Sigmoid colon (tissue), 7 donors: ENCODE data around the gene BCAS3. TPM values are rescaled to one million over a fixed set of nuclear protein-coding genes. Genes with fewer than 3 reads are reported as not detected.

Source experiments
- DNase-seq: peaks from one replicate; pipeline ENCODE4 v3.0.0-alpha.2; 2019
- H3K27ac ChIP-seq, 4 donors: fragments of 200-600 bp; sonication (generic); one replicate each; pipeline ENCODE4 v1.5.1; 2016 to 2019; ENCODE audit warnings: mild to moderate bottlenecking in 1 of 4
- H3K27me3 ChIP-seq, 3 donors: fragments of 200-600 bp; sonication (generic); one replicate each; pipeline ENCODE4 v1.5.1; 2019; ENCODE audit warnings: mild to moderate bottlenecking in 1 of 3
- H3K36me3 ChIP-seq, 4 donors: fragments of 200-600 bp; sonication (generic); one replicate each; pipeline ENCODE4 v1.5.1; 2016 to 2019
- H3K4me1 ChIP-seq, 4 donors: fragments of 200-600 bp; sonication (generic); one replicate each; pipeline ENCODE4 v1.5.1; 2017 to 2019
- H3K4me3 ChIP-seq, 4 donors: fragments of 200-600 bp; sonication (generic); one replicate each; pipeline ENCODE4 v1.5.1; 2017 to 2019; ENCODE audit warnings: mild to moderate bottlenecking in 2 of 4, moderate library complexity in 1 of 4
- H3K9me3 ChIP-seq, 4 donors: fragments of 200-600 bp in 3 of 4; sonication (generic) in 3 of 4; one replicate each; pipeline versions ENCODE4 v1.5.1 to v1.6.1; 2013 to 2019
- EP300 ChIP-seq, 4 donors: sonication (generic); formaldehyde crosslinking; IDR thresholded peaks; one replicate each; pipeline ENCODE4 v1.6.1; 2017; ENCODE audit warnings: antibody characterized with exemption in 4 of 4
- POLR2A ChIP-seq, 2 donors: fragments of 450-650 bp; IDR thresholded peaks; one replicate each; pipeline ENCODE4 v1.6.1; 2016; ENCODE audit warnings: antibody characterized with exemption in 2 of 2, mild to moderate bottlenecking in 2 of 2, moderate library complexity in 2 of 2
- POLR2AphosphoS5 ChIP-seq, 4 donors: sonication (generic); formaldehyde crosslinking; IDR thresholded peaks; one replicate each; pipeline ENCODE4 v1.6.1; 2017; ENCODE audit warnings: antibody characterized with exemption in 4 of 4
- WGBS, 2 donors: extraction: QIAGEN DNeasy Blood & Tissue Kit; methylation state at CpG; one replicate each; pipeline ENCODE4 v1.1.7; 2013; 5-methylcytosine and 5-hydroxymethylcytosine counted together
- intact Hi-C: fragments of 100-400 bp; cut with DNase I; formaldehyde crosslinking; loops from one replicate; pipeline ENCODE4 v1.15.1; 2023
- polyA plus RNA-seq, 3 donors: library from polyadenylated mRNA; stranded (reverse); fragments of 200-250 nt; gene quantifications; one replicate each; pipeline ENCODE4 v1.2.3, GENCODE V29; 2013
- total RNA-seq, 4 donors: library from RNA; depleted of rRNA; stranded (reverse); fragments of >200 nt; gene quantifications; one replicate each; pipeline ENCODE4 v1.1.0, GENCODE V29; 2016
- TF ChIP-seq, protein P1 (sequence below), 4 experiments: fragments of 450-650 bp in 3 of 4; fragments of 200-600 bp in 1 of 4; IDR thresholded peaks; one replicate each; pipeline ENCODE4 v1.5.1; 2016 to 2019; ENCODE audit warnings: antibody characterized with exemption in 4 of 4, mild to moderate bottlenecking in 3 of 4, moderate library complexity in 2 of 4
- donor health status: healthy with polysubstance abuse.
- donor health status: Bipolar disorder and iron deficiency.
- donor health status: healthy.

The BCAS3 gene
- total and polyA plus RNA-seq, 7 donors, result 6.3 to 38.5 (median 28.5) TPM

DNA sequence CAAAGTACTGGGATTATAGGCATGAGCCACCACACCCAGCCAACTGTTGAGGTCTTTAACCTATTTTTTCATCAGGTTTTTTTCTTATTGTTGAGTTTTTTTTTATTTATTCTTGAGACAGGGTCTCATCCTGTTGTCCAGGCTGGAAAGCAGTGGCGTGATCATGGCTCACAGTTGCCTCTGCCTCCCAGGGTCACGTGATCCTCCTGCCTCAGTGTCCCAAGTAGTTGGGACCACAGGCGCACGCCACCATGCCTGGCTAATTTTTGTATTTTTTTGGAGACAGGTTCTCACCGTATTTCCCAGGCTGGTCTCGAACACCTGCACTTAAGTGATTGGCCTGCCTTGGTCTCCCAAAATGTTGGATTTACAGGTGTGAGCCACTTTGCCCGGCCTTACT lies 95.9 kb downstream of the BCAS3 start:
- no peak for DNase-seq
- H3K36me3 ChIP-seq, result no peaks in the 10 kb centered on the region
- H3K4me3 ChIP-seq, result no peak overlapping the region
- TF ChIP-seq POLR2AphosphoS5 (IDR thresholded peaks at IDR 0.05), result no peak
- TF ChIP-seq, protein P1, sequence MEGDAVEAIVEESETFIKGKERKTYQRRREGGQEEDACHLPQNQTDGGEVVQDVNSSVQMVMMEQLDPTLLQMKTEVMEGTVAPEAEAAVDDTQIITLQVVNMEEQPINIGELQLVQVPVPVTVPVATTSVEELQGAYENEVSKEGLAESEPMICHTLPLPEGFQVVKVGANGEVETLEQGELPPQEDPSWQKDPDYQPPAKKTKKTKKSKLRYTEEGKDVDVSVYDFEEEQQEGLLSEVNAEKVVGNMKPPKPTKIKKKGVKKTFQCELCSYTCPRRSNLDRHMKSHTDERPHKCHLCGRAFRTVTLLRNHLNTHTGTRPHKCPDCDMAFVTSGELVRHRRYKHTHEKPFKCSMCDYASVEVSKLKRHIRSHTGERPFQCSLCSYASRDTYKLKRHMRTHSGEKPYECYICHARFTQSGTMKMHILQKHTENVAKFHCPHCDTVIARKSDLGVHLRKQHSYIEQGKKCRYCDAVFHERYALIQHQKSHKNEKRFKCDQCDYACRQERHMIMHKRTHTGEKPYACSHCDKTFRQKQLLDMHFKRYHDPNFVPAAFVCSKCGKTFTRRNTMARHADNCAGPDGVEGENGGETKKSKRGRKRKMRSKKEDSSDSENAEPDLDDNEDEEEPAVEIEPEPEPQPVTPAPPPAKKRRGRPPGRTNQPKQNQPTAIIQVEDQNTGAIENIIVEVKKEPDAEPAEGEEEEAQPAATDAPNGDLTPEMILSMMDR (IDR thresholded peaks at IDR 0.05), result no peak
- no peak for TF ChIP-seq POLR2A (IDR thresholded peaks at IDR 0.05)
- no peak for TF ChIP-seq EP300 (IDR thresholded peaks at IDR 0.05)
- no peaks in the 10 kb centered on the region for H3K27me3 ChIP-seq
- H3K9me3 ChIP-seq, result no peaks in the 10 kb centered on the region
- WGBS, 2 donors, result 89 to 95% methylated on average over 7 of the region's 7 CpGs
- no peaks in the 10 kb centered on the region for H3K4me1 ChIP-seq
- H3K27ac ChIP-seq, result no peak overlapping the region
- intact Hi-C loops, result no loop called here

DNA sequence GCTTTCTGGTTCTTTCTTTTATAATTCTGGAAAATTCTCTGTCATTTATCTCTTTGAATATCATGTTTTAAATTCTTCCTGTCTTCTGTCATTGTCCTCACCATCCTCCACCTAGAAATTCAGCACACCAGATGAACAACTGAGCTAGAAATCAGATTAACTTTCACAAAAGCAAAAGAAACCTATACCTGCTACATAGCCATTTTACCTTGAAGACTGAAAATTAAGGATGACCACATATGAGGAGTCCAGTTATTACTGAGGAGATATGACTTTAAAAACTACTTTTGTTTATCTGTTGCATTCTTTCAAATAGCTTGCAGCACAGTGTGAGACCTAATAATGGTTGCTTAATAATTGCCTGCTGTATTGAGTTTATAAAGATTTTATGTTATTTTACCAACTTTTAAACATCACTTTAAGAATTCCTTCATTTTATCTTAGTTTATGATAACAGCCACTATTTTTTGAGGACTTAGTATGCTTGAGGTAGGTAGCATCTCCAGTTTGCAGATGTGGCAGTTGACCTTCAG lies 104.3 kb downstream of the BCAS3 start:
- intact Hi-C loops, result no loop called here
- Histone ChIP-seq H3K9me3 (no peaks in the 10 kb centered on the region), H3K27ac (no peak overlapping the region), H3K27me3 (no peaks in the 10 kb centered on the region), H3K36me3 (no peaks in the 10 kb centered on the region), H3K4me1 (peaks cover 0 to 4% (median 2%) of the 10 kb centered on the region in 4 donors), H3K4me3 (no peak overlapping the region)
- TF ChIP-seq EP300 (IDR thresholded peaks at IDR 0.05), result no peak
- no peak for TF ChIP-seq POLR2A (IDR thresholded peaks at IDR 0.05)
- TF ChIP-seq, protein P1 (IDR thresholded peaks at IDR 0.05), result no peak
- no peak for TF ChIP-seq POLR2AphosphoS5 (IDR thresholded peaks at IDR 0.05)
- no peak for DNase-seq

DNA sequence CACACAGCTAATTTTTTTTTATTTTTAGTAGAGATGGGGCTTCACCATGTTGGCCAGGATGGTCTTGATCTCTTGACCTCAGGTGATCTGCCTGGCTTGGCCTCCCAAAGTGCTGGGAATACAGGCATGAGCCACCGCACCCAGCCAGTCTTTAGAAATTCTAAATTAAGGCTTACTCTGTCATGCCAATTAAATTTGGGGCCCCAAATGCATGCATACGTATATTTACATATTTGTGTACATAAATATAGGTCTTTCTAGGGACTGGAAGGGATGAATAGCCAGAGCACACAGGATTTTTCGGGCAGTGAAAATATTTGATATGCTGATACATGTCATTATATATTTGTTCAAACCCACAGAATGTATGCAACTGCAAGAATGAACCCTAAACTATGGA lies 105.1 kb downstream of the BCAS3 start:
- Histone ChIP-seq H3K4me1 (peaks cover 0 to 4% (median 2%) of the 10 kb centered on the region in 4 donors), H3K27me3 (no peaks in the 10 kb centered on the region), H3K27ac (no peak overlapping the region), H3K9me3 (no peaks in the 10 kb centered on the region), H3K4me3 (no peak overlapping the region), H3K36me3 (no peaks in the 10 kb centered on the region)
- intact Hi-C loops, result no loop called here
- TF ChIP-seq, protein P1 (IDR thresholded peaks at IDR 0.05), result no peak
- no peak for TF ChIP-seq POLR2A (IDR thresholded peaks at IDR 0.05)
- WGBS, 2 donors, result 86 to 90% methylated on average over 3 of the region's 3 CpGs
- no peak for DNase-seq

DNA sequence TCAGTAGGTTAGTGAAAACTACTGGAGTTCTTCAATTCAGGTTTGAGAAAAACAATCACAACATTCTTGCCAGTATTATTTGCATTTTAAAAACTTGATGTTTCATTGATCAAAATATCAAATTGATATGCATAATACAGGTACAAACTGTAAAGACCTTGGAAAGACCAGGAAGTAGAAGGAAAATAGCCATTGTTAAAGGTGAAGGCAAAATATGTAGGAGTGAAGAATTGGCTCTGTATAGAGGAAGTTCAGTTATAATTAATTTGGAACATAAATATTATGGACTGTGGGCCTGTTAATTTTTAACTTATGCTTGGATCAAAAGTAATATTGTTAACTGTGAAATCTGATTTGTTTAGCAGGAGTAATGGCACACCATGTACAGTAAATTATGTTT lies 112.6 kb downstream of the BCAS3 start:
- no peak for DNase-seq
- intact Hi-C loops, result no loop called here
- Histone ChIP-seq H3K27ac (no peak overlapping the region), H3K36me3 (no peaks in the 10 kb centered on the region), H3K27me3 (no peaks in the 10 kb centered on the region), H3K4me1 (peaks cover 0 to 3% (median 0%) of the 10 kb centered on the region in 4 donors), H3K9me3 (no peaks in the 10 kb centered on the region), H3K4me3 (no peak overlapping the region)
- TF ChIP-seq POLR2AphosphoS5 (IDR thresholded peaks at IDR 0.05) (no peak), EP300 (IDR thresholded peaks at IDR 0.05) (no peak), POLR2A (IDR thresholded peaks at IDR 0.05) (no peak)
- TF ChIP-seq, protein P1 (IDR thresholded peaks at IDR 0.05), result no peak

DNA sequence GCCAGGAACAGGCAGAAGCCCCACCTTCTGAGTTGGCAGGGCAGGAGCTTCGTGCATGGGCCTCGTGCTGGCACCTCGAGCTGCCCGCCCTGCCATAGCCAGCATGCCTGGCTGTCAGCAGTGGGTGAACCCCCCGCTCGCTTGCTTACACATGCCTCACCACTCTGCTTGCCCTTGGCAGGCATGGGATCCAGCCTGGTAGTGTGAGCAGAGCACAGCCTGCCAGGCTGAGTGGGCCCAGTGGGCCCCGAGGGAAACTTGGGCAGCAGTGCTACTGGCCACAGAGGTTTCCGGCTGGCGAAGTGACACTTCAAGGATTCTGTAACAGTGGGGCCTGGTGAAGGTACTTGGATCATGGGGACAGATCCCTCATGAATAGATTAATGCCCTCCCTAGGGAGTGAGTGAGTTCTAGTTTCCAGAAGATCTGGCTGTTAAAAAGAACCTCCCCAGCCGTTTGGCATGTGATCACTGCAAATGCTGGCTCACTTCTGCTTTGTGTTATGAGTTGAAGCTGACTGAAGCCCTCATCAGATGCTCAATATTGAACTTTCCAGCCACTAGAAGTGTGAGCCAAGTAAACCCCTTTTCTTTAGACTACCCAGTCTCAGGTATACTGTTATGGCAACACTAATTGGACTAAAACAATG lies 114.7 kb downstream of the BCAS3 start:
- no peaks in the 10 kb centered on the region for H3K36me3 ChIP-seq
- intact Hi-C loops, result no loop called here
- no peak for DNase-seq
- H3K27me3 ChIP-seq, result no peaks in the 10 kb centered on the region
- WGBS, 2 donors, result 94 to 95% methylated on average over 10 of the region's 10 CpGs
- H3K27ac ChIP-seq, result no peak overlapping the region
- no peaks in the 10 kb centered on the region for H3K4me1 ChIP-seq
- peaks cover 0 to 2% (median 0%) of the 10 kb centered on the region in 4 donors for H3K9me3 ChIP-seq
- no peak overlapping the region for H3K4me3 ChIP-seq
- TF ChIP-seq POLR2AphosphoS5 (IDR thresholded peaks at IDR 0.05) (no peak), POLR2A (IDR thresholded peaks at IDR 0.05) (no peak), EP300 (IDR thresholded peaks at IDR 0.05) (no peak)
- TF ChIP-seq, protein P1 (IDR thresholded peaks at IDR 0.05), result no peak
